Activated CD8-positive, alpha-beta memory T cell treated with anti-CD3 and anti-CD28 coated beads, Interleukin-2, amount 50 U/mL, for 1 hour (primary cell): Measurements from ENCODE around the gene NRDC.
"Not testable (repeated sequence)": the region's sequence is repeated elsewhere in the genome, so short reads cannot be mapped to it uniquely, and the experiment has no call there.

ENCODE experiments used
- DNase-seq: peaks from one replicate; pipeline ENCODE4 v3.0.0-alpha.2; 2020; ENCODE audit errors: extremely low read depth

The NRDC gene

DNA sequence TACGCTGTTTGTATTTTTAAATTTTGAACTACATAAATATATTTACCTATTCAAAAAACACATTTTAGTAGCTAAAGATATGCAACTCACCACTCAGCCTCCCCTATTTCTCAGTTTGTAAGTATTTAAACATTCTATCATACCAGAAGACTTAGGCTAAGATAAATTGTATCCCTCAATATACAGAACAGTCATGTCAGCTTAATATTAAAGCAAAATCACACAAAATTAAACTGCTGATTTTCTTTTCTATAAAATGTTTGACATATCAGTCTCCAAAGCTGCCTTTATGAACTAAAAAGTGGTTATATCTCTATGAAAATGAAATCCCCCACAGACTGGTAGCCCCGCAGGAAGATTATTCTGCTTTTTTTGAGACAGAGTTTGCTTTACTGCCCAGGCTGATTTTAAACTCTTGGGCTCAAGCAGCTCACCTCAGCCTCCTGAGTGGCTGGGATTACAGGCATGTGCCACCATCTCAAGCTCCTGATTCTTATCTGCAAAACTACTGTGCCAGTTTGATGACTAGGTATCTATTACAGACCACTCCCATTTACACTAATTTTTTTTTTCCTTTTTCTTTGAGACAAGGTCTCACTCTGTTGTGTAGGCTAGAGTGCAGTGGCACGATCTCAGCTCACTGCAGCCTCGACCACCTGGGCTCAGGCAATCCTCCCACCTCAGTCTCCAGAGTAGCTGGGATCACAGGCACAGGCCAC, 37.6 kb downstream of the NRDC start:
- DNase-seq, result no peak

GRCh38 chr1:51840182-51840581, 38.3 kb downstream of the NRDC start:
- DNase-seq, result no peak

- no peak for DNase-seq
These were observed 39.4 kb downstream of the NRDC start for GRCh38 chr1:51839094-51839493.

DNA sequence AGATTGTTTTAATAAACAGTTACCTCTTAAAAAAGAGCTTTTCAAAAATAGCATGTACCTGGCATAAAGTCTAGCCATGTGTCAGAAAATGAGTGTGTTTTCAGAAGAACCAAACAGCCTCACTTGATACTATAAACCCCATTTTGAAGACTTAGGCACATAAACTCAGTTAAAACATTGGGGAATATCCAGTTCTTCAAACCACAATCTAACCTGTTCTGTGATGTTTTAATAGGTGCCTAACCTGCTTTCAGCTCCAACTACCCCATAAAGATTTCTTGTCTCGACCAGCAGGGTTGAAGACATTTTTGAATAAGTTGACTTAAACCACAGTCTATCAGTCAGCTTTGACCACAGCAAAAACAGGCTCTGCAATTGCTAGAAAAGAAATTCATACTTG, 41.3 kb downstream of the NRDC start:
- DNase-seq, result no peak

DNA sequence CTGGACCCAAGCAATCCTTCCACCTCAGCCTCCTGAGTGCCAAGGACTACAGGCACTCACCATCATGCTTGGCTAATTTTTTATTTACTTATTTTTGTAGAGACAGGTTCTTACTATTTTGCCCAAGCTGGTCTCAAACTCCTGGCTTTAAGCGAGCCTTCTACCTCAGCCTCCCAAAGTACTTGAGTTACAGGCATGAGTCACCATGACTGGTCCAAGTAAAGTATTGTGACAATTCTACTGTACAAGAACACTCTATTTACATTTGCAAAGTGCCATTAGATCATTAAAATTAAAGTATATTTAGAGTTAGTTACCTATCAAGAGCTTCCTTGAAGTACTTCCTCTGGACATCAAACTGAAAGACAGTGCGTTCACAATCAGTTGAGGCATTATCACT, 44.8 kb downstream of the NRDC start:
- no peak for DNase-seq

GRCh38 chr1:51829058-51829457, 49.5 kb downstream of the NRDC start:
- DNase-seq, result no peak

DNA sequence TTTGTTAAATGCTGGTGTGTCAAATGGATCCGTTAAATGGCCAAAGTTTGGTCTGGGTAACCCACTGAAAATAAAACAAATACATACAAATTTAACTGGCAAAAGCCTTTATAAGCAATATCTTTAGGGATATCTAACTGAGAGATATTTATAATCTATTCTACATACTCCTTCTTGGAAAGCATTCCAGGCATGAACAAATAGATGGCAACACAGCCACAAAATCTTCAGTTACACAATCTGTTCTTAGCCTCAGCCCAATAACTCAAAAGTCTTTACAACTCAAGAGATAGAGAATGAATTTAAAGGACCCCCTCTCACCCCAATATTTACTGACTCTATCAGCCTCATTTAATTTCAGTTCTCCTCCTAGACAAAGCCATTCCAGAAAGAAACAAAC, 58.7 kb downstream of the NRDC start:
- no peak for DNase-seq

GRCh38 chr1:51819021-51819420, 59.5 kb downstream of the NRDC start:
- not testable (repeated sequence) for DNase-seq

DNA sequence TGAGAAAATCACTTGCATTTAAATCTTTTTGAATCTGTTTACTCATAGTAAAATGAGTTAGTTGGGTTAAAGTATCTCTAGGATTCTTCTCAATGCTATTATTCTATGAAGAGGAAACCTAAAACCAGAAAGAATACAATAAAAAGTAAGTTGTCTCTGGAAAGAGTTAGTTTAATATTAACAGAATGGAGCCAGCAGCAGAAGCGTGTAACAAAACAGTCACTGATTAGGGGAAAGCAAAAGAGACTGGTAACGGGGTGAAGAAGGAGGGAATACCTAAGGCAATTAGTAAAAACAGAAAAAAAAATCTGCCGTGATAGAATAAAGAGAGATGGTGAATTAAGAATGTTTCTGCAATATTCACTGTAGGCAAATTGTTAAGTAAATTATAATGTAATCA, 60.0 kb downstream of the NRDC start:
- DNase-seq, result no peak

DNA sequence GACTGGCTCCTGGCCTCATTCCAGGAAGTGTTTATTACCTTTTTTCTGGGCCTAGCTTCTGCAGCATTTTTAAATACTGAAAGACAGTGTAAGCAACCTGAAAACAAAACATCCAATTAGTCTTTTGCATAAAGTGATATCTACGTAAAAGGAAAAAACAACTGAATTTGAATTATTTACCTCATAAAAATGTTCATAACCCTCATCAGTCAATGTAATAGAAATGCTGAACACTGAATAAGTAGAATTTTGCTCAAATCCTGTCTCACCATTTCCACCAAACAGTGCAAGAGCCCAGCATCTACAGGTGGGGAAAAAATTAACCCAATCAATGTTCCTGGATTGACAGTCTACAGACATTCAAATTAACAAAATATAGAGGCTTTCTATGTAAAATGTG, 64.0 kb downstream of the NRDC start:
- no peak for DNase-seq

GRCh38 chr1:51799372-51799771, 79.2 kb downstream of the NRDC start:
- no peak for DNase-seq

DNA sequence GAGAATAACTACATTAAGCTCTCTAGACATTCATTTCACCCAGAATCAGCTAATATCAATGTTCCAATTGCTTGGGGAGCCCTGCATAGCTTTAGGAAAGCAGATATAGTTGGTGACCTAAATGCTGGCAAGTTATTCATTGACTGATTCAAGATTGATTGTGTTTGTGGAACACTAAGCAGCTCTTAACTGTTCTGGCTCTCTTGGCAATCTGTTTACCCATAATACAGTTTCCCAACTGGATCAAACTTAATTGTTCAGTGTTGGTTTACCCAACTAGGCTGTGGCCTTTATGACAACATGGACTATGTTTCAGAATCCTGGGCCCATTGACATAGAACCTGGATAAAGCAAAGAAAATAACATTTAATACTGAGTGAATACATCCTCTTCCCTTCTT, 83.7 kb downstream of the NRDC start:
- DNase-seq, result no peak

GRCh38 chr1:51794260-51794659, 84.3 kb downstream of the NRDC start:
- no peak for DNase-seq

DNA sequence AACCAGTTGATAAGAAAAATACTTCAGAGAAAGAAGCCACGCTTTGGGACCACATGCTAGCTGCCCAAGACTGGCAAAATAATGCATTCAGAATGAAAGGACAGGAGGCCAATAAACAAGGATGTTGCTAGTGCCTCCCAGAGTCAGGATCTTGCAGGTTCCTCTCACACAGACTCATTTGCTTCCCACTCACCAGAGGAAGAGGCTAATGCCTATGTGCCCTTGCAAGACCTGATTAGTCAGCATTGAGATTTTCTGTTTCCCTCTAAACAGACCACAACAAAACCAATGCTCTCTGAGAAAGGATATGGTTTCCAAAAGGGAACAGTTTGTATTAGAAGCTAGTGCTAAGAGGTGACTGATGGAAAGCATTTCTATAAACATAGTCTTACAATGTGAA, 85.7 kb downstream of the NRDC start:
- DNase-seq, result no peak

GRCh38 chr1:51791888-51792287, 86.6 kb downstream of the NRDC start:
- DNase-seq, result no peak

DNA sequence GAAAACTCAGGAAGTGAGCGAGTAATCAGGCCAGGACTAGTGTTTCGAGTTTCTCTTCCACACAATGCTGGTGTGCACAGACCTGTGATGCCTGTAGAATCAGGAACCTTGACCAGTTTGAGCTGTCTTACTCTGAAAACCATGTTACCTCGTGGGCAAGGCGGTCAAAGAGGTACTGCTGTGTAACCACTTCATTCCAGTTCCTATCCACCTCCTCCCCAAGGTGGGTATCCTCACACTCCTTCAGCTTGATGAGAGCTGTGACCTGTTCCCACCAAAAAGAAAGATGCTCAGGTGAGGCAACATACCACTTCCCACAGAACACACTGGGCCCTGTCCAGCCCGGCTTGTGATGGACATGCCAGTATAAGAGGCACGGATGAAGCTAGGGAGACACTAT, 88.1 kb downstream of the NRDC start:
- no peak for DNase-seq

DNA sequence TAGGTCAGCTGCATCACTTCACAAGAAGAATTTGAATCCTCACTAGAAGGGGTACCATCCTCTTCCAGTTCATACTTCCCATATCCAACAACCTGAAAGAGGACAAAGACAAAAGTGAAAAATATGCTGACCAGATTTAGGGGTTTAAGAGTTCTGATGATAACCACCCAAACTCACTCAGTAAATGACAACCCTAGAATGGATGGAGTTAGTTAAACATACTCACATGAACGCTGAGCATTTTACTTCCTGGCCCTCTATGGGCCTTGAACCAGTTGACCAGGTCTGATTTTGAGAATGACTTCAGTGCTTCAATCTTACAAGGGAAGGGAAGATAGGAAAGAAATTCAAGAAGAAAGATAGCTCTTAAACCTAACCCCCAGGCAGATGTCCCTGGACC, 89.2 kb downstream of the NRDC start:
- no peak for DNase-seq

DNA sequence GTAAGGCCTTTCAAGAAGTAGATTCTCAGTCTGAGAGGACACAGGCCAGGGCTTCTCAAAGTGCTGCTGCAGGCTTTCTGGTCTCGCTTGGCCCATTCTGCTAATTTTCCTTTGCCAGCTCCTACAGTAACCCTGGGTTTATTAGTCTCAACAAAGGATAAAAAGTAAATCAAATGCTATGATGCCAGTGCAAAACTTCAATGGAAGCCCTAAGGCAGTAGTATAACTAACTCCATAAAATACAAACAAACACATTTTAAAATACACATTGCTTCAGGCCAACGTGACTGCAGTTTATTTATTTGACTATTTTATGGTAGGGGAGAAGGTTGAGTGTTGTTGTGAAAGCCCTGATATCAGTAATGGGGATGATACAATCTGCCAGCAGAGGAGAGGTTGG, 89.6 kb downstream of the NRDC start:
- no peak for DNase-seq

- DNase-seq, result no peak
These were observed 93.5 kb downstream of the NRDC start for GRCh38 chr1:51784997-51785421.

DNA sequence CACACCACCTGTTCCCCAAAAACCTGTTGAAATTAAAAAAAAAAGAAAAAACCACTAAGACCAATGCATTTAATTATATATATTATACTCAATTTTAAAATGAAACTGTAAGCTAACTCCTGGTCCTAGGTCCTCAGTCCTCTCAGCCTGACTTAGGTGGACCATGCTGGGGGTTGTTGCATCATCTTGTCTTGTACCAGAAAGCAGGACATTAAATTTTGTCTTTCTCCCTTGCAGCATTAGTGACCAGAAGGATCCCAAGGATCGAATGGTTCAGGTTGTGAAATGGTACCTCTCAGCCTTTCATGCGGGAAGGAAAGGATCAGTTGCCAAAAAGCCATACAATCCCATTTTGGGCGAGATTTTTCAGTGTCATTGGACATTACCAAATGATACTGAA, 97.6 kb downstream of the NRDC start:
- DNase-seq, result no peak

GRCh38 chr1:51776408-51776807, 102.1 kb downstream of the NRDC start:
- DNase-seq, result no peak

GRCh38 chr1:51768971-51769588, 109.4 kb downstream of the NRDC start:
- DNase-seq, result no peak

GRCh38 chr1:51761351-51761750, 117.2 kb downstream of the NRDC start:
- DNase-seq, result no peak

GRCh38 chr1:51760872-51761271, 117.7 kb downstream of the NRDC start:
- no peak for DNase-seq
